ENCODE results near the gene FOXD4L6.
"Not testable (repeated sequence)": the region's sequence is repeated elsewhere in the genome, so short reads cannot be mapped to it uniquely, and the experiment has no call there.

GRCh38 chr9:41094010-41094773 lies 34.3 kb downstream of the FOXD4L6 start:
- TF ChIP-seq EP300, POLR2AphosphoS5 (IDR thresholded peaks at IDR 0.05): not testable (repeated sequence)
- TF ChIP-seq, protein P1, sequence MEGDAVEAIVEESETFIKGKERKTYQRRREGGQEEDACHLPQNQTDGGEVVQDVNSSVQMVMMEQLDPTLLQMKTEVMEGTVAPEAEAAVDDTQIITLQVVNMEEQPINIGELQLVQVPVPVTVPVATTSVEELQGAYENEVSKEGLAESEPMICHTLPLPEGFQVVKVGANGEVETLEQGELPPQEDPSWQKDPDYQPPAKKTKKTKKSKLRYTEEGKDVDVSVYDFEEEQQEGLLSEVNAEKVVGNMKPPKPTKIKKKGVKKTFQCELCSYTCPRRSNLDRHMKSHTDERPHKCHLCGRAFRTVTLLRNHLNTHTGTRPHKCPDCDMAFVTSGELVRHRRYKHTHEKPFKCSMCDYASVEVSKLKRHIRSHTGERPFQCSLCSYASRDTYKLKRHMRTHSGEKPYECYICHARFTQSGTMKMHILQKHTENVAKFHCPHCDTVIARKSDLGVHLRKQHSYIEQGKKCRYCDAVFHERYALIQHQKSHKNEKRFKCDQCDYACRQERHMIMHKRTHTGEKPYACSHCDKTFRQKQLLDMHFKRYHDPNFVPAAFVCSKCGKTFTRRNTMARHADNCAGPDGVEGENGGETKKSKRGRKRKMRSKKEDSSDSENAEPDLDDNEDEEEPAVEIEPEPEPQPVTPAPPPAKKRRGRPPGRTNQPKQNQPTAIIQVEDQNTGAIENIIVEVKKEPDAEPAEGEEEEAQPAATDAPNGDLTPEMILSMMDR (IDR thresholded peaks at IDR 0.05) = not testable (repeated sequence)

All from sigmoid colon (tissue), 4 donors.